GM12878 (cell line): ENCODE measurements around the gene ATP6V1G2. TPM values are rescaled to one million over a fixed set of nuclear protein-coding genes. Genes with fewer than 3 reads are reported as not detected.

Experiments used
- ATF2 ChIP-seq: IDR thresholded peaks from 2 replicates; pipeline ENCODE4 v1.6.1; 2012; ENCODE audit warnings: low read length, inconsistent platforms
- JUND ChIP-seq: IDR thresholded peaks from 2 replicates; pipeline ENCODE4 v1.6.1; 2012; ENCODE audit warnings: low read depth, mild to moderate bottlenecking, low read length, improper control_type of control experiment, moderate library complexity
- MEF2B ChIP-seq: fragments of 450-650 bp; IDR thresholded peaks from 2 replicates; pipeline ENCODE4 v1.6.1; 2018; ENCODE audit warnings: mild to moderate bottlenecking, moderate library complexity; ENCODE audit not compliant: partially characterized antibody, poor library complexity, severe bottlenecking
- MTA3 ChIP-seq: IDR thresholded peaks from 2 replicates; pipeline ENCODE4 v1.6.1; 2012; ENCODE audit warnings: low read length, inconsistent platforms, borderline replicate concordance
- NR2C1 ChIP-seq: fragments of 450-650 bp; IDR thresholded peaks from 2 replicates; pipeline ENCODE4 v1.6.1; 2017; ENCODE audit warnings: antibody characterized with exemption, mild to moderate bottlenecking, moderate library complexity
- PAX5 ChIP-seq: IDR thresholded peaks from 2 replicates; pipeline ENCODE4 v1.6.1; 2011; ENCODE audit warnings: low read depth, low read length, borderline replicate concordance
- POU2F2 ChIP-seq: IDR thresholded peaks from 3 replicates; pipeline ENCODE4 v1.6.1; 2011; ENCODE audit warnings: low read depth, mild to moderate bottlenecking, low read length, borderline replicate concordance
- PRDM15 ChIP-seq: fragments of 450-650 bp; formaldehyde crosslinking; IDR thresholded peaks from 2 replicates; pipeline ENCODE4 v1.4.0; 2020; ENCODE audit warnings: mild to moderate bottlenecking, moderate library complexity
- RBBP5 ChIP-seq: fragments of 200-600 bp; sonication (generic); conservative IDR thresholded peaks from 2 replicates; pipeline ENCODE4 v1.6.1; 2016
- RCOR1 ChIP-seq: conservative IDR thresholded peaks from 2 replicates; pipeline ENCODE4 v1.6.1; 2012; ENCODE audit warnings: low read depth, low read length, improper control_type of control experiment
- TARDBP ChIP-seq: IDR thresholded peaks from 2 replicates; pipeline ENCODE4 v1.6.1; 2016; ENCODE audit warnings: borderline replicate concordance
- TCF3 ChIP-seq: IDR thresholded peaks from 2 replicates; pipeline ENCODE4 v1.6.1; 2012; ENCODE audit warnings: low read depth, mild to moderate bottlenecking, low read length, borderline replicate concordance; ENCODE audit not compliant: insufficient read depth
- ZBED1 ChIP-seq: IDR thresholded peaks from 2 replicates; pipeline ENCODE4 v1.6.1; 2016; ENCODE audit warnings: borderline replicate concordance
- ZSCAN29 ChIP-seq: fragments of 450-650 bp; IDR thresholded peaks from 2 replicates; pipeline ENCODE4 v1.6.1; 2017; ENCODE audit warnings: mild to moderate bottlenecking, moderate library complexity
- polyA plus RNA-seq, 11 experiments: library from polyadenylated mRNA; depleted of rRNA in 4 of 11; unstranded in 6 of 11; stranded (reverse) in 5 of 11; fragments of >200 nt; fragmentation: Nextera tagmentation in 4 of 11; fragmentation: Illumina TruSeq in 1 of 11; extraction: Ambion mirVana in 4 of 11; extraction: Trizol in 1 of 11; gene quantifications; 1 replicate in 1 of 11; 2 replicates in 10 of 11; pipeline versions ENCODE4 v1.2.1 to v1.2.3, GENCODE V29; 2011 to 2016; ENCODE audit warnings: inconsistent platforms in 2 of 11, missing spikeins in 2 of 11, low read depth in 1 of 11
- total RNA-seq, 4 experiments: library from RNA; depleted of rRNA in 3 of 4; stranded (reverse); fragments of >200 nt in 3 of 4; fragmentation: Illumina TruSeq in 1 of 4; extraction: Trizol in 1 of 4; gene quantifications; 2 replicates each; pipeline versions ENCODE4 v1.2.1 to v1.2.3, GENCODE V29; 2013 to 2021
- TF ChIP-seq, protein P1 (sequence below): fragments of 450-650 bp; IDR thresholded peaks from 2 replicates; pipeline ENCODE4 v1.6.1; 2017; ENCODE audit warnings: antibody characterized with exemption, mild to moderate bottlenecking, moderate library complexity
- TF ChIP-seq, protein P2 (sequence below): fragments of 450-650 bp; IDR thresholded peaks from 2 replicates; pipeline ENCODE4 v1.6.1; 2017; ENCODE audit warnings: mild to moderate bottlenecking
- TF ChIP-seq, protein P3 (sequence below): IDR thresholded peaks from 2 replicates; pipeline ENCODE4 v1.6.1; 2011; ENCODE audit warnings: low read depth, mild to moderate bottlenecking, low read length, moderate library complexity, borderline replicate concordance; ENCODE audit errors: extremely low read depth

ATP6V1G2 gene
- total and polyA plus RNA-seq, 10 of the 15 experiments (the other 5 are each of a cell fraction or from before 2014, with no cell fraction given) = 0.45 to 8.9 (median 2.8) TPM

DNA sequence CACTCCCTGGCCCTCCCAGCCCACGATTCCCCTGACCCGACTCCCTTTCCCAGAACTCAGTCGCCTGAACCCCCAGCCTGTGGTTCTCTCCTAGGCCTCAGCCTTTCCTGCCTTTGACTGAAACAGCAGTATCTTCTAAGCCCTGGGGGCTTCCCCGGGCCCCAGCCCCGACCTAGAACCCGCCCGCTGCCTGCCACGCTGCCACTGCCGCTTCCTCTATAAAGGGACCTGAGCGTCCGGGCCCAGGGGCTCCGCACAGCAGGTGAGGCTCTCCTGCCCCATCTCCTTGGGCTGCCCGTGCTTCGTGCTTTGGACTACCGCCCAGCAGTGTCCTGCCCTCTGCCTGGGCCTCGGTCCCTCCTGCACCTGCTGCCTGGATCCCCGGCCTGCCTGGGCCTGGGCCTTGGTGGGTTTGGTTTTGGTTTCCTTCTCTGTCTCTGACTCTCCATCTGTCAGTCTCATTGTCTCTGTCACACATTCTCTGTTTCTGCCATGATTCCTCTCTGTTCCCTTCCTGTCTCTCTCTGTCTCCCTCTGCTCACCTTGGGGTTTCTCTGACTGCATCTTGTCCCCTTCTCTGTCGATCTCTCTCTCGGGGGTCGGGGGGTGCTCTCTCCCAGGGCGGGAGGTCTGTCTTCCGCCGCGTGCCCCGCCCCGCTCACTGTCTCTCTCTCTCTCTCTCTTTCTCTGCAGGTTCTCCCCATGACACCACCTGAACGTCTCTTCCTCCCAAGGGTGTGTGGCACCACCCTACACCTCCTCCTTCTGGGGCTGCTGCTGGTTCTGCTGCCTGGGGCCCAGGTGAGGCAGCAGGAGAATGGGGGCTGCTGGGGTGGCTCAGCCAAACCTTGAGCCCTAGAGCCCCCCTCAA, 25.9 kb upstream of the ATP6V1G2 start, which contains the start of gene LTA (continued):
- TF ChIP-seq MTA3 (no peak), RBBP5 (no peak), JUND (no peak), POU2F2 (peak; percentile 21; the same call in 1 of the 3 replicates), ZSCAN29 (no peak), ATF2 (no peak), TARDBP (no peak), TCF3 (peak; percentile 83), NR2C1 (no peak), PRDM15 (CRISPR knock-in tag) (no peak), MEF2B (peak; percentile 40), ZBED1 (0 out of 2 replicates have a peak, but pooled peaks have one; percentile 40), RCOR1 (0 out of 2 replicates have a peak, but pooled peaks have one; percentile 33), PAX5 (peak; percentile 28; the same call in 1 of the 2 replicates)
- TF ChIP-seq, protein P1, sequence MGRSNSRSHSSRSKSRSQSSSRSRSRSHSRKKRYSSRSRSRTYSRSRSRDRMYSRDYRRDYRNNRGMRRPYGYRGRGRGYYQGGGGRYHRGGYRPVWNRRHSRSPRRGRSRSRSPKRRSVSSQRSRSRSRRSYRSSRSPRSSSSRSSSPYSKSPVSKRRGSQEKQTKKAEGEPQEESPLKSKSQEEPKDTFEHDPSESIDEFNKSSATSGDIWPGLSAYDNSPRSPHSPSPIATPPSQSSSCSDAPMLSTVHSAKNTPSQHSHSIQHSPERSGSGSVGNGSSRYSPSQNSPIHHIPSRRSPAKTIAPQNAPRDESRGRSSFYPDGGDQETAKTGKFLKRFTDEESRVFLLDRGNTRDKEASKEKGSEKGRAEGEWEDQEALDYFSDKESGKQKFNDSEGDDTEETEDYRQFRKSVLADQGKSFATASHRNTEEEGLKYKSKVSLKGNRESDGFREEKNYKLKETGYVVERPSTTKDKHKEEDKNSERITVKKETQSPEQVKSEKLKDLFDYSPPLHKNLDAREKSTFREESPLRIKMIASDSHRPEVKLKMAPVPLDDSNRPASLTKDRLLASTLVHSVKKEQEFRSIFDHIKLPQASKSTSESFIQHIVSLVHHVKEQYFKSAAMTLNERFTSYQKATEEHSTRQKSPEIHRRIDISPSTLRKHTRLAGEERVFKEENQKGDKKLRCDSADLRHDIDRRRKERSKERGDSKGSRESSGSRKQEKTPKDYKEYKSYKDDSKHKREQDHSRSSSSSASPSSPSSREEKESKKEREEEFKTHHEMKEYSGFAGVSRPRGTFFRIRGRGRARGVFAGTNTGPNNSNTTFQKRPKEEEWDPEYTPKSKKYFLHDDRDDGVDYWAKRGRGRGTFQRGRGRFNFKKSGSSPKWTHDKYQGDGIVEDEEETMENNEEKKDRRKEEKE = no peak
- TF ChIP-seq, protein P2, sequence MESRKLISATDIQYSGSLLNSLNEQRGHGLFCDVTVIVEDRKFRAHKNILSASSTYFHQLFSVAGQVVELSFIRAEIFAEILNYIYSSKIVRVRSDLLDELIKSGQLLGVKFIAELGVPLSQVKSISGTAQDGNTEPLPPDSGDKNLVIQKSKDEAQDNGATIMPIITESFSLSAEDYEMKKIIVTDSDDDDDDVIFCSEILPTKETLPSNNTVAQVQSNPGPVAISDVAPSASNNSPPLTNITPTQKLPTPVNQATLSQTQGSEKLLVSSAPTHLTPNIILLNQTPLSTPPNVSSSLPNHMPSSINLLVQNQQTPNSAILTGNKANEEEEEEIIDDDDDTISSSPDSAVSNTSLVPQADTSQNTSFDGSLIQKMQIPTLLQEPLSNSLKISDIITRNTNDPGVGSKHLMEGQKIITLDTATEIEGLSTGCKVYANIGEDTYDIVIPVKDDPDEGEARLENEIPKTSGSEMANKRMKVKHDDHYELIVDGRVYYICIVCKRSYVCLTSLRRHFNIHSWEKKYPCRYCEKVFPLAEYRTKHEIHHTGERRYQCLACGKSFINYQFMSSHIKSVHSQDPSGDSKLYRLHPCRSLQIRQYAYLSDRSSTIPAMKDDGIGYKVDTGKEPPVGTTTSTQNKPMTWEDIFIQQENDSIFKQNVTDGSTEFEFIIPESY = no peak
- TF ChIP-seq, protein P3, sequence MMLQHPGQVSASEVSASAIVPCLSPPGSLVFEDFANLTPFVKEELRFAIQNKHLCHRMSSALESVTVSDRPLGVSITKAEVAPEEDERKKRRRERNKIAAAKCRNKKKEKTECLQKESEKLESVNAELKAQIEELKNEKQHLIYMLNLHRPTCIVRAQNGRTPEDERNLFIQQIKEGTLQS = no peak
